NCI-H1048 (cell line): ENCODE measurements around the gene LITAFD.
"Not testable (repeated sequence)": the region's sequence is repeated elsewhere in the genome, so short reads cannot be mapped to it uniquely, and the experiment has no call there.

Experiments
- DNase-seq: peaks from one replicate; lab custom pipeline; 2025; lab: John Stamatoyannopoulos, UW

The LITAFD gene

DNA sequence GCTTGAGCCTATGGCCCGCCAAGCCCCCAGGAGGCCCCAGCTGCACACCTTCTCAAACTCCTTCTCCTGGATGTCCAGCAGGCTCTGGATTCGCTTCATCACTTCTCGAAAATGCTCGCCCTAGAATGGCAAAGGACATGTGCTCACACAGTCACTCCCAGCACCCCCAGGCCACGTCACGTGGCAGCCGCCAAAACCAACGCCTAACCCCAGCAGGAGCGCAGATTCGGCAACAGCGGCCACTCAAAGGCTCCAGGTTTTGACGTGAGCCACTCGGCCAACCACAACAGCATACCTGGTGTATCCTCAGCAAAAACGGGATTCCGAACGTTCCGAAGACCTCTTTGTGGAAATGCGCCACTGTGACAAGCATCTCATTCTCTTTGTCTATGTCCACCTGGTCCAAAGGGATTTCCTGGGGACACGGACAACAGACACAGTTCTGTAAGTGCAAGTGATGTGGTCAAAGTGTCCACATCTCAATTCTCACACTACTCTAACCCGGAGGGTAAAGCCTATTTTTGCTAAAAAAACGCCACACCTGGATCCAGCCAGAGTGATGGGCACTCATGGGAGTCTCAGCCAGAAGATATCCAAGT is 12.7 kb downstream of the LITAFD start:
- no peak for DNase-seq

DNA sequence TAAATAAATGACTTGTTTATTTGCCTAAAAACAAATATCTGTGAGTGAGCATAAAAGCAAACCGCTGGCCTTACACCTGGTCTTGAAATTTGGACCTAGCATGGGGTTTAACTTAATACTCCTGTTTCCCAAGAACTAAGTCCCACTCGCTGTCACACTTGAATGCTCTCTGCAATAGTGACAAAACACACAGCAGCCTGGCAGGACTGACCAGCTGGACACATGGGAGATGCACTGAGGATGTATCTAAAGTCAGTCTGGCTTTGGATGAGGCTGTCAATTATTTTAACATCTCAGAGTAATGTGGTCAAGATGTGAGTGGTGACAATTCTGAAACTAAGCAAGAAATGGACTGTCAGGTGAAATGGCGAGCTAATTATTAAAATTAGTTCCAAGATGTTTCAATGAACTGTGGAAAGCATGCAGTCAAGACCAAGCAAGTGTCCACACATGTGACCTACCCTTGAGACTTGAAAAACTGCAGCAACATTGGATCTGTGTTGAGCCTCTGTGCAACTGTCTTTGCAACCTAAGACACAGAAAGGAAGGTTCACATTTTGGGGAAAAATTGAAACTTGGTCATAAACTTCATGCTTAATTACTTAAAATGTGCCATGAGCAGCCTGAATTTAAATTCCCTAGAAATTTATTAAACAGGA is 16.6 kb downstream of the LITAFD start:
- no peak for DNase-seq

DNA sequence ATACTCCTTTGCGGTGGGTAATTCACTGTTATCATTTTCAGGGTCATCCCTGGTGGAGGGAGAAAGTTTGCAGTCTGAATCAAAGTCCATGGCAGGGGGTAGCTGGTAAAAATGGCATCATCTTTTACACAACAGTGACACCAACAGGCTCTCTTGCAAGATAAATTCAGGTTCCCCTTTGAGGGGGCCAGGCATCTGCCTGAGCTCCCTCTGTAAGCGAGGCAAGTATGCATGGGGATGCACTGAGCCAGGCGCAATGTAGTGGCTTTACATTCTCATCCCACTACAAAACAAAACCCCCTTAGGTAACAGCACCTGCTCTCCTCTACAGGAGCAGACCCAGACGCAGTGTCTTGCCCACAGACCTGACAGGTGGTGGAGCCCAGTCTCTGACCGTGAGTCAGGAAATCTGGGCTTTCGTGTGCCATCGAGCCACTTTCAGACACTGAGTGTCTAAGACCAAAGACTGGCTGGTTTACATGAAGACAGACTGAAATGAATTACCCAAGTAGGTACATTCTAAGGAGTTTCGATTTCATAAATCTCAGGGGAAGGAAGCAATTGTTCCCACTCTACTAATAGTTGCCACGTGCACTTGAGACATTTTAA is 17.7 kb downstream of the LITAFD start:
- no peak for DNase-seq

DNA sequence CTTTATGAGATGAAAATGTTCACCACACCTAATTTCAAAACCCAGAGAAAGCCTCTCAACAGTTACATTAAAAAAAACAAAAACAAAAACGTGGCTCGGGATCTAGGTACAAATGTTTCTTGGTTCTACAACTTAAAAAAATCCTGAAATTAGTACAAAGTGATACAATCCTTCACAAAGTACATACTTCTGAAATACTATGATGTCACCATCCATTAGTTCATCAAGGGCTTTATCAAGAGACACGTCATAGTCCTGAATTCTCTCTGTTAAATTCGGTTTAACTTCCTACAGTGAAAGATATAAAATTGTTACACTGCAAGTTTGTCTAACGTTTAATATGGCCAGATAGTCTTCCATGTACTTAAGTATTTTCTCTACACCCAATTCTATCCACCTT is 18.2 kb downstream of the LITAFD start:
- no peak for DNase-seq

DNA sequence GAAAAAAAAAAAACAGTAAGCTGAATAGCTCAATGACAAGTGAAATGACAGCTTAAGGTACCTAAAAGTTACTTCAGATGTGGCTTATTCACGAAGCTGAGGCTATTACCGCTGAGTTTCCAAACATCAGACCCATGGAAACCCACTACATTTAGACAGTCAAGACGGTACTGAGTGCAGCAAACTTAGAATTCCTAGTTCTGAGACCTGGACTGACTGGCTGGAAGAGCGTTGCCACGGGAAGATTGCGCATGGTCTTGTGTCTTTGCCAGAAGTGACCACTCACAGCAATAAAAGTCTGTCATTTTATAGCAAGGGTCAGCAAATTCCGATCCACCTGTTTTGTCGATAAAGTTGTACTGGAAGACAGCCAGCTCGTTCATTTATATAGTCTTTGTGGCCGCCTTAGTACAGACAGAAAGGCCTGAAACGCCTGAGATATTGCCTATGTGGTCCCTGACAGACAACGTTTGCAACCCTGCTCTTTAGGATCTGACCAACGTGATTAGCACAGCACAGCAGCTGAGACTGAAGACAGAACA is 19.2 kb downstream of the LITAFD start:
- DNase-seq: no peak

DNA sequence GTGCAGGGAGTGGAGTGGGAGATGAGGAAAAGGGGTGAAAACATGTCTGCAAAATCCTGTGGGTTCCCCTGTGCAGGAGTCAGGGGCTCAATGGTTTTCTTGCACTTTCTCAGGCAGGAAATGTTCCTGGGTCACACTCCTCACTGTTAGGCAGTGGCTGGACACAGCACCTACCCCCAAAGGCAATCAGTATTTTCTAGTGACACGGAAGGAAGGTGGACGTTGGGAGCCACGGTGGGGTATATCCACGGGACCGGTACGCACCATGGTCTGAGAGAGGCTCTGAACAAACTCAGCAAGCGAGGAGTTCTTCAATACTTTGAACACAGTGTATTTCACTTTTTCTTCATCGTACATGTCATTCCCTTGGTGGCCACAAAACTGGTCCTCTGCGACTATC is 20.9 kb downstream of the LITAFD start:
- DNase-seq: no peak

DNA sequence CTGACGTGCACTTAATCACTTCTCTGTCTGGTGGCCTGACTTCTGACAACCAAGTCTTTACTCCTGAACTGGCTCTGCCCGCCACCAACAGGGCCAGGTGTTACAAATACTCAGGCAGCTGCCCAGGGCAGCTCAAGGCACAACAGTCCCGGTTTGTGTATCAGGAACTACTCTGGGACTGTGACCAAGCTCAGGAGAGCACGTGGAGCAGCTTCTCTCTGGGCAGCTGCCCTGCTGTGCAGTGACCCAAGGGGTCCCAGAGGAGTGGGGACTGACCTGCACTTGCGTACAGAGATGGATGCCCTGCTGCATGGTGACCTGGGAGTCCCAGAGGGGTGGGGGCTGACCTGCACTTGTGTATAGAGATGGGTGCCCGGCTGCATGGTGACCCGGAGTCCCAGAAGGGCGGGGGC is 21.9 kb downstream of the LITAFD start:
- DNase-seq: no peak

DNA sequence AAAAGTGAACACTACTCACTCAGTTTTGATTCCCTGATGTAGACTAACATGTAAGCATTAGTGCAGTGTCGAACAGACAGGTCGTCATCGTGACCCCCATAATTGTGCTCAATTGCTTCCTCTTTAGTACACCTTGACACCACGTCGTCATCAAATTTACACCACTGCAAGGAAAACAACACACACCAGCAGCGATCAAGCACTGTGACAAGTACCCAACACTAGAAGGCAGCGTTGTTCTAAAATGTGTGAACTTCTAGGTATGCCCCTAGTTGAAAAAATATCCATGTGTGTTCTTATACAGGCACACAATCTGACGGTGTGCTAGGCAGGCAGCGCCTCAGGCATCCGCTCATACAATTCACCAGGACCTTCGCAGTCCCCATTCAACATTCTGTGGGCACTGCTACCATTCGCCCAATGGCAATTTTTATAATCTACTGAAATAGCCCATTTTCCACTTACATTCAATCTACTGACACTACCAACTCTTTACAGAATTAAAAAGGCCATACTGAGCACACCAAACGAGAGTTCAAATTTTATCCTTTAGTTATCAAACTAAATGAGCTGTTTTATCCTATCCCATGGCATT is 23.1 kb downstream of the LITAFD start:
- DNase-seq: no peak

DNA sequence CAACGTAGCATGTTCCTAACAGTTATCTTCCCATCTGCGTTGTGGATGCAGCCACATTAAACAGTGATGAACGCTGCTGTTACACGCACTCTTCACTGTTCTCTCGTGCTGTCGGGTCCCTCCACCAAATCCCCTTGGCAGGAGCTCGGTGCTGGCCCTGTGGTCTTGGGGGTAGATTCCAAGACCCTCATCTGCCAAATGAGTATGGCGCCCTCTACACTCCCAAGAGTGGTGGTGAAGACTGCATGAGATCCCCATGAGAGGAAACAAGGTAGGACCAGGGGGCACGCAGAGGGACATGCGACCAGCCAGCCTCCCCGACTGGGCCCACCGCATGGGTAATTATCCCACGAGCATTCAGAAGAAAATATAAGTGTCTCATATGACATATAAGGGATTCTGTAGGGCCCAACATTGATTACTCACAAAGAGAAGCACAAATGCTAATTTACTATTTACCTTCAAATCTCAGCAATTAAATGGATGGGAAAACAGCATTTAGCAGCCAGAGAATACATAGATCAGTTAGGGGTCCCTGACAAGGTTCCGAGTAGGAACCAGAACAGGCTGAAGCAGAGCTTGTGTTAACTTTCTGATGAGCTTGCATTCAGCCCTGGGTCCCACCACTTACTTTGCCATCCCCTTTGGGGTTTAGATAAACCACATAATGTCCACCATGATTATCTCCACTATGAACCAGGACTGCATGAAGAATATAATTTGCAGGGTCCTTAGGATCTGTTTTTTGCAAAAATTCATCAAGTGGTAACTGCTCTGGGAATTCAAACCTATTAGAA is 23.8 kb downstream of the LITAFD start:
- DNase-seq: no peak

DNA sequence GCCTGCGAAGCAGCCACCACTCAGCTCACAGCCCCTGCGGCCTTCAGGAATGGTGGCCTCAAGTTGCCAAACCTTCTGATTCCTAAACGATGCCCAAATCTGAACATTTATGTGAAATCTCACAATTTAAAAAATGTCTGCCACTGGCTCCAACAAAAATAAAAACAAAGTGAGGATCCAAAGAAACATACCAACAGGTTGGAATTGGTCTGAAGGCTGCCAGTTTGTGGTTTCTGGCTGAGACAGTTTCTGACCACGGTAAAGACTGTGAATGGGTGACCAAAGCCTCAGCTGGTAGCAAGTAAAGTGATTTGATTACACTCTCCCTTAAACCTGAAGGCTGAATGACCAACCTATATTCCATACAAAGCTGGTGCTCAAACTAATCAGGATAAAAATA is 24.9 kb downstream of the LITAFD start:
- no peak for DNase-seq

DNA sequence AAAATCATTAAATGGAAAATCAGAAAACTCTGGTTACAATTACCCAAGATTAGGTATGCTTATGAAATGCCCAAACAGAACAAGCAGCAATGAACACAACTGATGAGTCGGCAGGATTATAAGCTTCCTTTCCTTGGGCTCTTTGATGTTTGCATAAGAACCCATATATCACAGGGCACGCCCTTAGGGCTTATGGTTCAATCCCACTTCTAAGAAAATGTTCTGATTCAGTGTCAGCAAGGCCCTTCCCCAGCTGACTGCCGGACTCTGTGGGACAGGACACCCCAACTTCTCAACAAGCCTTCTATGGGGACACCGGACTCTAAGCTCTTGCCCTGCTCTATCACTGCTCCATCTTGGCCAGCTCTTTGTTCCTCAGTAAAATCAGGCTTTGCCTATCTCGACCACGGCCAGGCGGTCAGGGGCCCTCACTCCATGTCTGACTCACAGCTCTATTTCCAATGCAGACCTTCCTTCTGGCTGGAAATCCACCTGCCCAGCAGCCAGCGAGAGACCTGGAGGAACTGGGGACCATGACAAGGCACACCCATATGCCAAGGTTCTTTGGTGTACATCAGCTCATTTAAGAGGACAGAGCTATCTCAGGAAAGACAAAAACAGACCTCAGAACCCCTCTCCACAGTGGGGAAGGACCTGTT is 26.8 kb downstream of the LITAFD start:
- no peak for DNase-seq

DNA sequence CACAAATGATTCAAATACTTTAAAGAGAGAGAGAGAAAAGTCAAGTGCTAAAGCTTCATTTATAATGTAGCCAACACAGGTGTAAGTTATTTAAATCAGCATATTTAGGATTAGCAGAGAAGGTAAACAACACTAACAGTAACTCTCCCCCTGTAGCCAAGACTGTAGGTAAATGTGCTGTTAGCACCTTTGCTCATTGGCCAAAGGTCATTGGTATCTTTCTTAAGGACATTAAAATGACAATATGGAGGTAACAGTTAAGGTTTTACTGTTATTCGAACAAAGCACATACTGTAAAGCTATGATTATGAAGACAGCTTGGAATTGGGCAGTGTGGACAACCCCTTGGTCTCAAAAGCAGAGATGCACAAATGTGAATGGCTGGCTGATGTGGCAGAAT is 28.7 kb downstream of the LITAFD start:
- no peak for DNase-seq

DNA sequence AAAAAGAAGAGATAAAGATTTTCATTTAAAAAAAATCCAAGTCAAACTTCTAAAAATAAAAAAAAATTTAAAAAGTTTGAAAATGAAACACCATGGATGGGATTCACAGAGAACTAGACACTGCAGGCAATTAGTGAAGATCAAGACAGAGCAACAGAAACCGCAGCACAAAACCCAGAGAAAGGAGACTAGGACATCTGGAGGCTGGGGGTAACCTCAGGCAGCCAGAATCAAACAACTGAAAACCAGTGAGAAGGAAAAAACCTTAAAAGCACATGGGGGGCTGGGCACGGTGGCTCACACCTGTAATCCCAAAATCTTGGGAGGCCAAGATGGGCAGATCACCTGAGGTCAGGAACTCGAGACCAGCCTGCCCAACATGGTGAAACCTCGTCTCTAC is 30.6 kb downstream of the LITAFD start:
- no peak for DNase-seq

DNA sequence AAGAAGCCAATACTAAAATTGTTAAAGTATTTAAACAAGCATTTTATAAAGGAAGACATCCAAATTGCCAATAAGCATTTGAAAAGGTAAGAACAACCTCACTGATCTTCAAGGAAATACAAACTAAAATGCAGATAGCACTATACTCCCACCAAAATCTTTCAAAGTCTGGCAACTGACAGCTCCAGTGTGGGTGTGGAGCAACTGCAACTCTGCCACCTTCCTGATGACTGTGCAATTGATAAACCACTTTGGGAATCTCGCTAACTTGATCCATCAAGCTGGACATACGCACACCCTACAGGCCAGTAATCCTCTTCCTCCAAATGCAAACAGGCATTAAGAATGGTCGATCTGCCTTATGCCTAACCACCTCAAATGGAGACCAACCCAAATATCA is 31.9 kb downstream of the LITAFD start:
- no peak for DNase-seq

DNA sequence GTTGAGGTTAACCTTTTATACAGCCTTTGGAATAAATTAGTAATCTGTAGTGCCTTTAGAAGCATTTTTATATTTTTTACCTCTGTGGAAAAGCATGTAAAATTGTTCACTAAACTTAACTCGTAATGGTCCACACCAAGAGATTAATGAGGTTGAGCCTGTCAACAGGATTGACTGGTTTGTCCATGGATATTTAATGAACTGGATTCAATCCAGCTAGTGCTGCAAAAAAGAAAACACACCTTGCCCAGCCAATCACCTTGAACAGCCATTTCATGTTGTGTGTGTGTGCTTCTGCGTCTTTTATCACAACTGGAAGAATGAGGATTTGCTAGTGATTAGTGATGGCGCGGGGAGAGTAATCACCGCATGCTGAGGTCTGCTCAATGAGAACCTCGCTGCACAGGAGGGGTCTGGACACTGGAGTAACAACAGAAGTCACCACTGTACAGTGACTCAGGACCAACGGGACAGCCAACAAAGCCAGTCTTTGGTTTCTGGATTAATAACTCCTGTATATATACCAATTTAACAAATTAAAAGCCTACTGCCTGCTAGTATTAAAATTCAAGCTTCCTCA is 33.7 kb downstream of the LITAFD start:
- DNase-seq: no peak

DNA sequence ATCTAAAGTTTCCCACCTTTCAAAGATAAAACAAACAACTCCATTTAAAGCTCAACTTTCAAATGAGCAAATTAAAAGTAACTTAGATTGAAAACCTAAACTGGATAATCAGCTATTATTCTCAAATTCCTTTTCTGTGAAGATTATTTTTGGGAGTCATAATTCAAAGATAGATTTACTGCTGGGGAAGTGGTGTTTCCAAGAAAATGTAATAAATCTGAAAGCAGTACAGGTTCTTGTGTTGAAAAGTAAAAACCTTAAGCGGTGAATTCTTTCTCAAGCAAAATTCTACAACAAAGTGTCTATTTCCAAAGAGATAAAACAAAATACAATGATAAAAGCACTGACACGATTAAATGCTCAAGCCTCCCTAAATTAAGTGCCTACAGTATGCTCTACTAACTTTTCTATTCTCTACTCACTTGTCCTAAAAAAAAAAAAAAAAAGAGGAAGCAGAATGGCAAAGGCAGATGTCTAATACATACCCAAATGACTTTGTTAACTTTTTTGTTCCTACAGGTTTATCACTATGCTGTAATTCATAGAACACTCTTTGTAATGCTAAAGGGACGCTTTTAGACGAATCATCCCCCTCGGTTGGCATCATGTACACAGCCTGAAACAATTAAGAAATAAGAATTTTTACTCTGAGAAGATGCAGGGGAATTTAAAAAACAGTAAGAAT is 34.5 kb downstream of the LITAFD start:
- DNase-seq: no peak

DNA sequence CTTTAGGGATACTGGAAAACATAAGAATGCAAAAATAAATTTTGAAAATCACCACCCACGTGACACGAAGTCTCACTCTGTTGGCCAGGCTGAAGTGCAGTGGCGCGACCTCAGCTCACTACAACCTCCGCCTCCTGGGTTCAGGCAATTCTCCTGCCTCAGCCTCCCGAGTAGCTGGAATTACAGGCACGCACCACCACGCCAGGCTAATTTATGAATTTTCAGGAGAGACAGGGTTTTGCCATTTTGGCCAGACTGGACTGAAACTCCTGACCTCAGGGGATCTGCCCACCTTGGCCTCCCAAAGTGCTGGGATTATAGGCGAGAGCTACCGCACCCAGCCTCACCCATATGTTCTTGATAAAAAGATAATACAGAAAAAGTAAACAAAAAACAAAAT is 35.2 kb downstream of the LITAFD start:
- not testable (repeated sequence) for DNase-seq

DNA sequence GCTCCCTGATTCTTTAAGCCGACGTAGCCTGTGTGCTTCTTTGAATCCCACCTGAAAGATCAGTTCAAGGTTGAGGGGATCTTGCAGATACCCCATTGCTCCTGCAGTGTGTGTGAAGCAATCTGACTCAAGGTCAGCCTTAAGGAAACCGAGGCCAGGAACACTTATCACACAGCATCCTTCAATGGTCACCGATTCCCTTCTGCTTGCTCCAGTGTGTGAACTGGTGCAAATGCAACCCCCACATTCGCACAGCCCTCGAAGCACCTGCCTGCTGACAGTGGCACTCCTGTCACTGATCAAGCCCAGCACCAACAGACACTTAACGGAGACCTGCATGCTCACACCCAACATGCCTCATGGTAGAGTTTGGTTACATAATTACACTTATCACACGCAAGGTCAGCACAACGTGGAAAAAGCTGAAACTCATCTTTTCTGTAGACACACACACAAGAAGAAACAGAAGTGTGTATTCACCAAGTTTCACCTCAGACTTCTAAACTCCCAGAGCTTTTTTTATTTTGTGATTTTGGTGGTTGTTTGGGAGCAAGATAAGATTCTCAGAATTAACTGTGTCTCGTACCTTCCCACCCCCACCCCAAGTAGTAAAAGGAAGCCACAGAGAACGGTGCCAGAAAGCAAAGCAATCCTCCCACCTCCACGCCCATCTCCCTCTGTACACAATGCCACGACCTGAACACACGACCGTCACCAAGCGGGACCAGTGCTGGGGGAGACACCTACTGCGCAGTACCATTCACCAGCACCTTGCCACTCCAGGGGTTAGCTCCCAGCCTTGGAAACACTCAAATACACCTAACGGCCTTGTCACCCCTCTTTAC is 37.2 kb downstream of the LITAFD start:
- DNase-seq: no peak

DNA sequence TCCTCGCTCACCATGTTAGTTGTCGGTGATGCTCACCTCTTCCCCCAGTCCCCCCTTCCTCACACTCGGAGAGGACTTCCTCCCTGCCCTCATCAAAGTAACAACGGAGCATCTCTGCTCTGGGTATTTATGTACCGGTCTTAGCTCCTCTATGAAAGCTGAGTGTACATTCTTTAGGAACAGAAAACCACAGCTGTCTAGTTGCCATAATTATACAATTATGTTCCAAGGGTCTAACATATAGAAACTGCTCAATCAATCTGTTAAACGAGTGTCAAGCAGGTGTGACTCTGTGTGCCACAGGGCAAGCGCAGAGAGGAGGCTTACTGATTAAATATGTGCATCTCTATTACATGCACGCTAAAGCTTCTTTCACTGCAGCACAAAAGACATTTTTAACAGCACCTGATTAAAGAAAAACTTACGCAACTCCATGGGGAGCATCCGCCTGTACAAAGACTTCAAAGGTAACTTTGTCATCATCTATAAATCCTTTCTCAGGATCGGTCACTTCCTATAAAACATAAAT is 37.8 kb downstream of the LITAFD start:
- DNase-seq: no peak
